Tibial nerve (tissue), 4 donors: ENCODE data around the gene RHEX.

Source experiments
- CTCF ChIP-seq, 5 experiments: fragments of 200-600 bp in 3 of 5; fragments of 450-650 bp in 2 of 5; sonication (generic) in 3 of 5; IDR thresholded peaks; one replicate each; pipeline ENCODE4 v1.5.1; 2016 to 2019; ENCODE audit warnings: antibody characterized with exemption in 5 of 5, mild to moderate bottlenecking in 3 of 5, moderate library complexity in 2 of 5
- EP300 ChIP-seq, 2 donors: sonication (generic); formaldehyde crosslinking; IDR thresholded peaks; one replicate each; pipeline ENCODE4 v1.6.1; 2017; ENCODE audit warnings: antibody characterized with exemption in 2 of 2, mild to moderate bottlenecking in 1 of 2
- POLR2A ChIP-seq, 2 donors: fragments of 450-650 bp; IDR thresholded peaks; one replicate each; pipeline ENCODE4 v1.6.1; 2017; ENCODE audit warnings: antibody characterized with exemption in 2 of 2, mild to moderate bottlenecking in 2 of 2, moderate library complexity in 2 of 2

- TF ChIP-seq CTCF (IDR thresholded peaks at IDR 0.05), result no peak
- TF ChIP-seq POLR2A (IDR thresholded peaks at IDR 0.05), result no peak
- TF ChIP-seq EP300 (IDR thresholded peaks at IDR 0.05), result no peak
Observed at GRCh38 chr1:206108635-206109034, 55.7 kb downstream of the RHEX start.
